Stimulated activated CD4-positive, alpha-beta T cell treated with anti-CD3 and anti-CD28 coated beads, Interleukin-1b, Interleukin-23, amount 100 ng/mL, for 48 hours (primary cell): ENCODE measurements around the gene GNAQ.

Source experiments
- DNase-seq: peaks from one replicate; pipeline ENCODE4 v3.0.0-alpha.2; 2020

GNAQ gene

GRCh38 chr9:77968506-77968905 lies 63.1 kb downstream of the GNAQ start:
- DNase-seq, result no peak

DNA sequence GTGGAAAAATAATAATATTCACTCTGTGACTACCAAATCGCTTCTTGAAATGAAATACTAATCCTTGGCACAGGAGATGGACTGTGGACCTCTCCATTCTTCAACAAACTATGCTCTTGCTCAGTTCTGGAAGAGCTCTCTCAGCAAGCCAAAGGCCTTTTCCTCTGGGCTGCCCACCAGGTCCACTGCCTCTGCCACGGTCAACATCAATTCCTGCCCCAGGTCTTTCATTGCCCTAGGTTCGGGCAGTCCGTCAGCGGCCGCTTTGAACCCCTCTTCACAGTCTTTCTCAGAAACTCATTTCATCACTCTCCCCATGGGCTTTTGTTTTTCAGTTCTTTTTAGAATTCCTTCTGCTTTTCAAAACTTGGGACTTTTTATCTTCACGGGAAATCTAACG lies 64.9 kb downstream of the GNAQ start:
- no peak for DNase-seq

DNA sequence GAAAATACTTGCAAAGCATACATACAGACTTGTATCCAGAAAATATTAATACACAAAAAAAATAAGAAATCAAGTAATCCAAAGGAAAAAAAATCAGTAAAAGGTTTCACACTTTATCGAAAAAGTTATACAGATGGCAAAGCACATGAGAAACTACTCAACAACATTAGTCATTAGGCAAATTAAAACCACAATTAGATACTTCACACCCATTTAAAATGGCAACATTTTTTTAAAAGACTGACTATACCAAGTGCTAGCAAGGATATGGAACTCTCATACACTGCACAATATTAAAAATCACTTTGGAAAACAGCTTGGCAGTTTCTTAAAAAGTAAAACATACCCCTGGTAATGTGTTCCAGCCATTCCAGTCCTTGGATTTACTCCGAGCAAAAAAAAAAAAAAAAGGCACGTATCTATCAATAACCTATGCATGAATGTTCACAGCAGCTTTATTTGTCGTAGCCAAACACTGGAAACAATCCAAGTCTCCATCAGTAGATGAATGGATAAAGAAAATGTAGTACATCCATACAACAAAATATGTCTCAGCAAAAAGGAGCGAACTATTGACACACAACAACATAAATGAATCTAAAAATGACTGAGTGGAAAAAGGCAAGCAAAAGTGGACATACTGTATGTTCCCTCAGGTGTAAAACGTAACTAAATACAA lies 66.0 kb downstream of the GNAQ start:
- no peak for DNase-seq

DNA sequence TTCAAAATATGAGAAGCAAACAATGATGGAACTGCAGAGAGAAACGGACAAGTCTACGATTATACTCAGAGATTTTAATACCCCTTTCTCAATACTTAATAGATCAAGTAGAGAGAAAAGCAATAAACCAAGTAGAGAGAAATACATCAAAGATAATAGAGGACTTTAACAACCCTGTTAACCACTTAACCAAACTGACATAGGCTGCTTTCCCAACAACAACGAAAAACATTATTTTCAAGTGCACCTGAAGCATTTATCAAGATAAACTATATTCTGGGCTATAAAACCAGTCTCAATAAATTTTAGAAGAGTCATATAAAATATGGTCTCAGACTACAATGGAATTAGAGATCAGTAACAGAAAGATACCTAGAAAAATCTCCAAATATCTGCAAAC lies 67.4 kb downstream of the GNAQ start:
- no peak for DNase-seq

- DNase-seq, result no peak
These were observed 70.1 kb downstream of the GNAQ start for GRCh38 chr9:77961541-77961940.

GRCh38 chr9:77960356-77961153 lies 71.1 kb downstream of the GNAQ start:
- no peak for DNase-seq

GRCh38 chr9:77959803-77960202 lies 71.8 kb downstream of the GNAQ start:
- no peak for DNase-seq

- no peak for DNase-seq
These were observed 74.0 kb downstream of the GNAQ start for GRCh38 chr9:77957652-77958051.

DNA sequence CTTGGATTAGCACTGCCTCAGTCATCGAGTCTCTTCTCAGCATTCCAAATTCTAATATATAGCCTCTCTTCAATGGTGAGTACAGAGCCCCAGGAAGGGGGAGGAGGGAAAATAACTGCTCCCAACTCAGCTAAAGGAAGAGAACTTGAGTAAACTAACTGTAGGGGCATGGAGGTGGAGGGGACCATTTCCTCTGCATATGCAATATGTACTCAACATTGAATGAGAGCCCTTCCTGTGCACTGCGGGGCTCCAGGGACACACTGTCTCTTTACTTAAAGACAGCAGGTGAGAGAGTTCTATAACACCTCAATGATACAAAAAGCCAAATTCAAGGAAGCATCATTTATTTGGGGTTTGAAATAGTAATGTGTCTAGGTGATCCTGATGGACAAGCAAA lies 75.1 kb downstream of the GNAQ start:
- DNase-seq, result no peak

- DNase-seq, result no peak
These were observed 77.0 kb downstream of the GNAQ start for GRCh38 chr9:77954666-77955015.

DNA sequence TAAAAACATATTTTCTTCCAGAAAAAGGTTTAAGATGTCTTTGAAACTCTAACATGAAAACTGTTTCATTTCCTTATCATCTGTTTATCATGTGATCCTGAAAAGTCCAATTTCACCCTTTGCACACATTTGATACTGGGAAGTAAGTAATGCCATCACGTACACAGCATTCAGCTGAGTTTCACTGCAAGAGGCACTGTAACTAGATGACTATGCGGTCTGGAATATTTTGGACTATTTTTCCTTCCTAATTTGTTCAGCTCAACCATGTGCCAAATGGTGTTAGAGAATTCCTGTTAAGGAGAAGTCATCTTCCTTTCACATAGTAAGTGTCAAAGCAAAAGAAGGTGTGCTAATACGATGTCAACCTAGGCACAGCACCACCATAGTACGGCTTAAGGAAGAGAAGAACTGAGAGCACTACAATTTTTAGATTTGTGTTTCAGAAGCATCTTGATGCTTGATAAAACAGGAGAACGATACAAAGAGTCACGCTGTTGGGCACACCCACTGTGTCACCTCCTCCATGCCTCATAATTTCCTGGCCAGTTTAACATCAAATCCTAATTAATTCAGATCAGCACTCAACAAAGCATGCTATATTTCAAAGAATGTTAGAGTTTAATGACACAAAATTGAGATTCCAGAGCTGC lies 77.5 kb downstream of the GNAQ start:
- DNase-seq, result no peak

GRCh38 chr9:77953590-77953989 lies 78.0 kb downstream of the GNAQ start:
- DNase-seq, result no peak

GRCh38 chr9:77952635-77953328 lies 78.8 kb downstream of the GNAQ start:
- DNase-seq, result no peak

DNA sequence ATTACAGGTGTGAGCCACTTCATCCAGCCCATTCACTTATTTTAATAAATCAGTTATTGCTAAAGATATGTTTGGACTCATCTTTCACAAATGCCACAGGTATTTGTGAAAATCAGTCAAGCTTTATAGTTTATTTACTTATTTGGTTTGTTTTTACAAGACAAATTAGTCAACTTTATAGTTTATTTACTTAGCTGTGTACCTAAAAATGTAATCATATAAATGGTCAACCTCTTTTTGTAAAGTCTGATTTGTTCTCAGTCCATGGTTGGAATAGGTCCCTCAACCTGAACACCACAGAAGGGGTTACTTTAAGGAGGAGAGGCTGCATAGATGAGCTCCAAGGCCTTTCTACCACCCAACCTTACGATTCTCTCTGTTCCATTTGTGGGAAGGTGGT lies 80.2 kb downstream of the GNAQ start:
- no peak for DNase-seq

DNA sequence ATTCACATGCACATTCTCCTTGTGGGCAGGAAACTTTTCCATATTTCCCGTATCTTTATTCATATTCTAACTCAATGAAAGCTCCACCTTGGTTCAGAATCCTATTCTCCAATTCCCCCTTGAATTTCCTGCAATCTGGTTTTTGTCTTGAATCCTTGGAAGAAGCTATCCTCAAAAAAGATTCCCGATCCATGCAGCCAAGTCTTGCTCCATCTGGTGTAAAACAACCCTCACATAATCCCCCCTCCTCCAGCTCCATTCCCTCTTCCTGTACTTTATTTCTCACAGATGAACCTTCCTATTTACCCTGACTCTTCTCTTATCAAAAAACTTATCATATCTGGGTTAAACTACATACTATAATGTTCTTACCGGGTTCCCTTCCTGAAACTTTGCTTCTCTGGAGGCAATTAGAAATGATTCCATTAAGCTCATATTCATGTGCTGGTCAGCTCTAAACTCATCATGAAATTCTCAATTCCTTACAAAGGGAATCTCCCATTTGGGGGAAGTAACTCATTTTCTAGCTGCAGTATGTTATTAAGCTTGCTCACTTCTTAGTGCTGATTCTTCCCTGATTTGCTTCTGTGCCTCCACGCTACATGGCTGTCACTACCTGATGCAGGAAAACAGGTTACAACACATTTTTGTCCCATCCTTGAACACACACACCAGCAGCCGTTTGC lies 81.7 kb downstream of the GNAQ start:
- DNase-seq, result no peak

GRCh38 chr9:77947651-77948050 lies 84.0 kb downstream of the GNAQ start:
- no peak for DNase-seq

- DNase-seq, result no peak
These were observed 84.5 kb downstream of the GNAQ start for GRCh38 chr9:77946969-77947620.

GRCh38 chr9:77946296-77946695 lies 85.3 kb downstream of the GNAQ start:
- no peak for DNase-seq

GRCh38 chr9:77945798-77946197 lies 85.8 kb downstream of the GNAQ start:
- DNase-seq, result no peak

GRCh38 chr9:77944556-77945243 lies 86.9 kb downstream of the GNAQ start:
- no peak for DNase-seq

GRCh38 chr9:77943057-77943456 lies 88.6 kb downstream of the GNAQ start:
- no peak for DNase-seq

DNA sequence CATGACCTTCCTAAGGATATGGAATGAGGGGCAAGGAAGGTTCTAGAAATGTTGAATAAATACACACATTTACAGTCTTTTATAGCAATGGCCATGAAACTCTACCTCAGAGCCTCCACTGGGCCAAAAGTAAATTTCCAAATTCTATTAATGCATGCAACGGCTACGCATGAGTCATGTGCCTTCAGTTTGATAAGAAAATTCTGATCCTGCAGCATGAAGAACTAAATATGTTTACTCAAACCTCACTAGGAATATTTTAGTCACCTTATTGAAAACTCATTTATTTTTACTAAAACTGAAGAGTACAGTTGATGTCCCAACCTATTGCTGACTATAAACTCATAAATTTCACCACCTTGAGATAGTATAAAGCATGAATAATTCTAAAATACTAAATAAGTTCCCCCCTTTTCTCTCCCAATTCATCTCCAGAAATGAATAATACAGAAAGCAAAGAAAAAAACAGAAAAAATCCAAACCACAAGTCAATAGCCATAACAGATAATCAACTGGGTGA lies 92.4 kb downstream of the GNAQ start:
- no peak for DNase-seq
